Central memory CD8-positive, alpha-beta T cell (primary cell): ENCODE data around the gene BABAM2.

Experiments
- ATAC-seq: fragments of 150-1000 bp; cut with Tn5 transposase; replicated peaks from 2 replicates; pipeline ENCODE4 v1.10.0; 2022; ENCODE audit warnings: mild to moderate bottlenecking, moderate FRiP score, moderate number of reproducible peaks; ENCODE audit not compliant: poor library complexity, severe bottlenecking; ENCODE audit errors: extremely low read depth
- DNase-seq, 2 donors: peaks; one replicate each; pipeline ENCODE4 v3.0.0; 2021; ENCODE audit warnings: low spot score in 2 of 2
- H3K27ac Mint-ChIP-seq: one replicate; pipeline ENCODE4 v1.8.0; 2022; ENCODE audit warnings: low read depth, mild to moderate bottlenecking, moderate library complexity, mixed read lengths
- H3K27me3 Mint-ChIP-seq: one replicate; pipeline ENCODE4 v1.8.0; 2022; ENCODE audit warnings: mixed read lengths
- H3K36me3 Mint-ChIP-seq: one replicate; pipeline ENCODE4 v1.8.0; 2022; ENCODE audit warnings: mild to moderate bottlenecking, moderate library complexity, mixed read lengths; ENCODE audit not compliant: insufficient read depth
- H3K4me1 Mint-ChIP-seq: one replicate; pipeline ENCODE4 v1.8.0; 2022; ENCODE audit warnings: mixed read lengths
- H3K4me3 Mint-ChIP-seq: one replicate; pipeline ENCODE4 v1.8.0; 2022; ENCODE audit warnings: mild to moderate bottlenecking, moderate library complexity, mixed read lengths
- H3K9me3 Mint-ChIP-seq: one replicate; pipeline ENCODE4 v1.8.0; 2022; ENCODE audit warnings: mixed read lengths

Gene BABAM2

DNA sequence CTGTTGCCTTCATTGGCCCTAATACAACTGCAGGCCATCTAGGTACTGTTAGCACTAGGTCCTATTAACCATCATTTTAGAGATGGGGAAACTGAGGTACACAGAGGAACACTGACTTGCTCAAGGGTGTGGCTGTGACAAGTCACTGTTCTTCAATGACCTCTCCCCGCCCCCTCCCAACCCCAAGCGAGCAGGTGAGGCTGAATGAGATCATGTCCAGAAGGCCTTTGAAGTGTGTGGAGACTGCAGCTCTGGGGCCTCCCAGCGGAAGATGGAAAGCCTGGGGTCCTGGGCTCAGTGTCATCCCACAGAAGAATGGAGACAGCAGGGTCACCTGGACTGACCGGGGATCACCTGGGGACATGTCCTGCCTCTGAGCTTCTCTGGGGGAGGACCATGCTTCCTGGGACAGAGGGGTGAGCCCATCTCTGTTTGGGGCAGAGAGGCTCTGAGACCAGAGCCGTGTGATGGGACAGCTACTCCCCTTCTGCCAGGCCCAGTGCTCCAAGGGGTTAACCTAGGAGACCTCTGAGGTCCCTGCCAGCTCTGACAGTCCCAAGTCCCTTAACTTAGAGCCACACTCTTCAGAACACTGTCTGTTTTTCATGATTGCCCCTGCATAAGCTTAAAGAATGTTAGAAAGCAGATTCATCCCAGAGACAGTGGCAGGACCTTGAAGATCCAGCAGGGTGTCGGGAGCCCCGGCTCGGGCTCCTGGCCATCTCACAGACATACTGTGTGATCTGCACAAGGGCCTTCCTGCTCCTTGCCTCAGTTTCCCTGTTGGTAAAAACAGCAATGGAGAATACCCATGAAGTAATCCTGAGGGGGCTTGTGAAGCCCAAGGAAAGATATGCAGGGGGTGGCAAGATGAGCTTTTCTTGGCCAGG lies 485.5 kb downstream of the BABAM2 start:
- H3K27me3 Mint-ChIP-seq = no peaks in the 10 kb centered on the region

DNA sequence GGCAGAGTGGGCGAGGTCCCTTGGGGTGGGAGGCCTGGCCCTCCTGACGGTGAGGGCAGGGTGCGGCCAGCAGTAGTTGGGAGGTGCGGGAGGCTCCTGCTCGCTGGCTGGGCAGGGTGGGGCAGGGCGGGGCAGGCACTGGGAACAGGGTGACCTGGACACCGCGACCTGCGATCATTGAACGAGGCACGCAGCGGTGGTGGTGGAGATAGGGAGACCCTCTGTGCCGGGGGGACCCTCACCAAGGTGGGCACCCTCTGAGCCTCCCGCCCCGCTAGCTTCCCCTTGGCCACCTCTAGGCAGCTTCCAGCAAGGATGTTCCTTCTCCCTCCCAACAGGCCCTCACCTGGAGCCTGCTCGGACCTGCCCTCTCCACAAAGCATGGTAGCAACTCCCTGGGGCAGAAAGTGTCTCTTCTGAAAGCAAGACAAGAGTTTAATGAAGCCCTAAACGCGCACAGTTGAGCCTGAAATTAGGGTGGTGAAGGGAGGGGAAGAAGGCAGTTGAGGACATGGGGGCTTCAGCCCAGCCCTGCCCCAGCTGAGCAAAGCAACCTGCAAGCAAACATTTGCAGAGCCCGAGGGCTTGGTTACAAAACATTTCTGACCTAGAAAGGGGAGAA lies 486.8 kb downstream of the BABAM2 start:
- no peaks in the 10 kb centered on the region for H3K27me3 Mint-ChIP-seq
- H3K4me1 Mint-ChIP-seq = peaks cover 28% of the 10 kb centered on the region
- ATAC-seq (no peak), DNase-seq (no peak)
- H3K4me3 Mint-ChIP-seq = no peak overlapping the region
- no peaks in the 10 kb centered on the region for H3K9me3 Mint-ChIP-seq
- no peaks in the 10 kb centered on the region for H3K36me3 Mint-ChIP-seq
- peak overlapping the region; percentile 46 for H3K27ac Mint-ChIP-seq

More for the DNA sequence above, 485.5 kb downstream of the BABAM2 start:
- H3K4me1 Mint-ChIP-seq = peaks cover 30% of the 10 kb centered on the region
- no peak for DNase-seq
- H3K27ac Mint-ChIP-seq = no peak overlapping the region
- no peak for ATAC-seq
- no peaks in the 10 kb centered on the region for H3K9me3 Mint-ChIP-seq
- no peak overlapping the region for H3K4me3 Mint-ChIP-seq
- no peaks in the 10 kb centered on the region for H3K36me3 Mint-ChIP-seq

DNA sequence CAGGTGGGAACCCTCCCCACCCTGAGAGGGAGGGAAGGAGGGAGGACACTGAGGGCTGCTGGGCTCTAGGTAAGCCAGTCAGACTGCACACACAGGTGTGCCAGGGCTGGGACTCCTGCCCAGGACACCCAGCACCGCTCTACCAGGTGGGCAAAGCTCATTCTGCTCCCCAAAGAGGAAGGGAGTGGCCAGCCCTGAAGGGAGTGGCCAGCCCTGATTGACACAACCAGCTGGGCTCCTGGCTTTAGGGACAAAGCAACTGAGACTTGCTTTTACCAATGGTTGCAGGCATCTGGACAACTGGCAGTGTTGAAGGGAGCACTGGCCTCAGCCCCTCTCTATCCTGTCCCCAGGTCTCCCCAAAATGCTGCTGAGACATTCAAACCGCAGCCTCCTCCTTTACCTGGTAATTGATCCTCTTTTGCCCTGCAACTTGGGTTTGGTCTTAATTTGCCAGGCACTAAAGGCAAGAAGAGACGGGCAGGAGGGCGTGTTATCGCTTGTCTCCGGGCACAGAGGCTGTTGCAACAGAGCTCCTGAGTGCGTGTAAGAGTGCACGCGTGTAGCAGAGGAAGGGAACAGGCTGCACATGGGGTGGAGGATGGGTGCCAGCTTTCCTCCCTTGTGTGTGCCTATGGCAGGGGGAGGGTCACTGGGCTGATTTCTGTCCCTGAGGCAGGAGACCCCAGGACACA lies 487.6 kb downstream of the BABAM2 start:
- H3K4me1 Mint-ChIP-seq = peaks cover 27% of the 10 kb centered on the region
- peaks cover 2% of the 10 kb centered on the region for H3K36me3 Mint-ChIP-seq
- no peaks in the 10 kb centered on the region for H3K9me3 Mint-ChIP-seq
- H3K27me3 Mint-ChIP-seq = no peaks in the 10 kb centered on the region
- DNase-seq = no peak
- ATAC-seq = peak; percentile 27
- no peak overlapping the region for H3K4me3 Mint-ChIP-seq
- peak overlapping the region; percentile 71 for H3K27ac Mint-ChIP-seq

DNA sequence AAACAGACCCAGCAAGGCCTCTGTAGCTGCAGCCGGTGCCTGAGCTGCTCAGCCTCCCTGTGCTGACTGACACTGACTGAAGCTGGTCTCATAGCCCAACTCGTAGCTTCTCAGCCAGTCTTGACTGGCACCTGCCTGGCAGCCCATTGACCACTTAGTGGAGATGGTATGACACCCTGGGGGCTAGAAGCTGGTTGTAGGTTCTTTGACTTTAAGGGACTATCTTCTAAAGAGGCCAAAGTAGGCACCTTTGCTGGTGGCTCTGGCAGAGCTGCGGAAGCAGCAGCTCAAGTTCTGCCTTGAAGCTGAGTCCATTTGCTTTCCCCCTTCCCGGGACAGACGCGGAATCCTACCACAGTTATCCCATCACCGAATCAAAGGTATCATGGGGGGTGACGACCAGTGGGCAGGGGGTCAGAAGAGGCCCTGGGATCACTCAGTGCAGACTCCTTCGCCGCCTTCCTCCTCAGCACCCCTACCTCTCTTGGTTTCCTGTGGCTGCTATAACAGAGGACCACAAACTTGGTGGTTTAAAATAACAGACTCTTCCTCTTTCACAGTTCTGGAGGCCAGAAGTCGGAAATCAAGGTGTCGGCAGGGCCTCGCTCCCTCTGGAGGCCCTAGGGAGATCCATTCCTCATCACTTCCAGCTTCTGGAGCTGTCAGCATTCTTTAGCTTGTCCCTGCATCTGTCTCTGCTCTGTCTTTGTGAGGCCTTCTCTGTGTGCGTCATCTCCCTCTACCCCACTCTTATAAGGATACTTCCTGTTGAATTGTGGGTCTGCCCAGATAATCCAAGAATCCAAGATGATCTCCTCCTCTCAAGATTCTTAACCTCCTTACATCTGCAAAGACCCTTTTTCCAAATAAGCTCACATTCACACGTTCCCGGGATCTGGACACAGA lies 488.4 kb downstream of the BABAM2 start:
- Mint-ChIP-seq H3K4me1 (peaks cover 30% of the 10 kb centered on the region), H3K4me3 (peak overlapping the region; percentile 45), H3K27me3 (no peaks in the 10 kb centered on the region), H3K9me3 (no peaks in the 10 kb centered on the region), H3K27ac (peak overlapping the region; percentile 71), H3K36me3 (peaks cover 2% of the 10 kb centered on the region)
- DNase-seq = no peak
- peak; percentile 82 for ATAC-seq

DNA sequence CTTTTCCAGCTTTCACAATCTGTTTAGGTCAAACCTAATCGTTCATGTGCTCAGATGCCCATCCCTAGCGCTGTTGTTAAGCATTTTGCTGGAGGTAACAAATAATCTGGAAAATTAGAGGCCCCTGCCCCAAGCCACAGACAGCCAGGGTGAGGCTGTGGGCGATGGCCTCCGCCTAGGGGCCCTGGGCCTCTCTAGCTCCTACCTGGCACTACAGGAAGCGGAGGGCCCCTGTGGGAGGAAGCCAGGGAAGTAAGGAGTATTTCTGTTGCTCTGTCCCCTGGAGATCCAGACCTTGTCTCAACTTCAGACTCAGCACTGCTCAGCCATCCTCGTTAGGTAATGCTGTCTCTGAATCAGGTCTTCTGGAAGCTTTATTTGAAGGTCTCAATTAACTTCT lies 489.7 kb downstream of the BABAM2 start:
- Mint-ChIP-seq H3K9me3 (no peaks in the 10 kb centered on the region), H3K27me3 (no peaks in the 10 kb centered on the region), H3K27ac (no peak overlapping the region), H3K4me3 (no peak overlapping the region), H3K4me1 (peaks cover 30% of the 10 kb centered on the region), H3K36me3 (peaks cover 2% of the 10 kb centered on the region)
- DNase-seq (no peak), ATAC-seq (no peak)

DNA sequence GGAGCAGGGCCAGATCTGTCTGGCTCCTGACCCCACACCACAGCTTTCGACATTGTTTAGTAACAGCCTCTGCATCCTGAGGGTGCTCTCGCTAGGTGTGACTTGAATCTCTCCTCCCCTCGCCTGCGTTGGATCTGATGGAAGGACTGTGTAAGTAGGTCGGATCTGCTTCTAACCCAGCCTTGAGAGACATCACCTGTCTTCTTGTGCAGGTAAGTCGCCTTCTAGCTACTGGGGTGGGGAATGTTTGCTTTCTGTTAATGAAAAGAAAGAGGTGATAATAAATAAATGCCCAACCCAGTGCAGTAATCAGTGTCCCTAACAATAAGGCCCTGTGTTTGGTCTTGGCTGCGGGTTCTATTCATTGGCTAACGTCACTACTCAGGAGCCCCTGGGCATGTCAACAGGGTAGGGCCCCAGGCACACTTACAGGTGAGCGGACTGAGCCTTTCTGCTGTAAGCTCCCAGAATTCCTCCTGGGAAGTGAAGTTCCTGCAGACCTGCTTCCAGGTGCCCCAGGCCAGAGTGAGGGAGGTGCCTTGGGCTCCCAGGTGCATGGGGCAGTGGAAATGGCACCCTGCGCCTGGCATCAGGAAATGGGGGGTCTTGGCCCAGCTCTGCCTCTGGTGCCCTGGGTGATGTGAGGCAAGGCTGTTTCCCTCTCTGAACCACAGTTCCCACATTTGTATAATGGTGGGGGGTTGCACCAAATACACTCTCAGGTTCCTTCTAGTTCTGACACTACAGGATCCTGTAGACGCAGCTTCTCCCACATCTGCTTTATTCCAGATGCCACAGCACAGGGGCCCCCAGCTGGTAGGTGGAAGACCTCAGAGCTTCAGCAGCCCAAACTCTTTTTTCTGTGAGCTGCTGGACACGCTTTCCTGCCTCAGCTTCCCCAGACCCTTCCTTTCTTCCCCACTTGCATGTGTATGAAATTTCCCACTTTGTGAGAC lies 491.0 kb downstream of the BABAM2 start:
- Mint-ChIP-seq H3K4me3 (no peak overlapping the region), H3K27ac (no peak overlapping the region), H3K27me3 (no peaks in the 10 kb centered on the region), H3K36me3 (peaks cover 2% of the 10 kb centered on the region), H3K4me1 (peaks cover 30% of the 10 kb centered on the region), H3K9me3 (no peaks in the 10 kb centered on the region)
- ATAC-seq = no peak
- DNase-seq = no peak

DNA sequence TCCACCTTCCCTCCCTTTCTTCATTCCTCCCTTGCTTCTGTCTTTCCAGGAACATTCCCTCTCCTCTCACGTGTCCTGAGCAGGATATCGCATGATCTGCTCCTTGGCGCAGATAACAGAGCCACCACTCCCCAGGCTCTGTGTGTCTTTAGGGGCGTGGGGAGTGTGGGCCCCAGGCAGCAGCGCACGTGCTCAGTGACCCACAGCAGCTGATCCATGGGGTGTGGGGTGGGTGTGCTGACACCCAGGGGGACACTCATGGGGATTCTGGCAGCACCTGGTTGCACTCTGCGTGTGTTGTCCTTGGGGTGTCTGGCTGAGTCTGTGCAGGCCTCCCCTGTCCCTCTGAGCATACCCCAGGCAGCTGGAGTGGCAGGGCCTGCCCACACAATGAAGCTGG lies 492.2 kb downstream of the BABAM2 start:
- Mint-ChIP-seq H3K36me3 (peaks cover 2% of the 10 kb centered on the region), H3K4me1 (peaks cover 26% of the 10 kb centered on the region), H3K27ac (peak overlapping the region; percentile 4), H3K27me3 (no peaks in the 10 kb centered on the region), H3K9me3 (no peaks in the 10 kb centered on the region), H3K4me3 (no peak overlapping the region)
- DNase-seq (no peak), ATAC-seq (no peak)

DNA sequence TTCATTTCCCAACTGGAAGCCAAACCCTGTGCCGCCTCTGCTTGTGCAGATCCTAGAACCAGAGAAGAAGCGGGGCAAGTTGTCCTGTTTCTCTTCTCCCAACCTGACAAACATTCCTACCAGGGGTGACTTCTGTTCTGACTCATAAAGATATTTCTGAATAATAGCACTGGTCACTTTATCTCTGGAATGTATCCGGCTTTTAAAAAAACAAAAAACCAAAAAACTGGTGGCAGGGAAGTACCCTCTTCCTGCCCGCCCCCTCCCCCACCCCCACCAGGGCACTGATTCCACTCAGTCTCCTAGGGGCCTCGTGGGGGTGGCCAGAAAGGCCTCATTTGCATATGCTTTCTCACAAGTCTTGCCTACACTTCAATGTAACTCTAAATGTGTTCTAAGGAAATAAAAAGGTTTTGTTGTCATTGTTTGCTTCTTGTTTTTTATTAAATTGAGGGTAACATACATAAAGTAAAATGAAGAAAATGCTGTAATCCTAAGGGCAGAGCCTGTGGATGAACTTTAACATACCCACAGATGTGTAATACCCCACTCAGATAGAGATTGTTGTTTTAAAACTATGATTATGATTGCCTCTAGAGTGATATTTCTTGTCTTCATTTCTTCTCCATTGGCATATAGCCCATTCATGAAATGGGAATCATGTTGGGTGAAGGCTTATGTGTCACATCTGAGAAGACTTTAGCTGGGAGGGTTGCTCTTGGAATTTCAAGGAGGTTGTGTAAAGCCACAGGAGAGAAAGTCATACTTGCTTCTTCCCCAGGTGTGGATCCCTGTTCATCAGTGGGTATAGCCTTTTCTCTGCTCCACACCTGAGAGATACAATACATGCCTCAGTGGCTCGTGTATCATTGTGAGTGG lies 496.8 kb downstream of the BABAM2 start:
- H3K27ac Mint-ChIP-seq = no peak overlapping the region
- peaks cover 24% of the 10 kb centered on the region for H3K4me1 Mint-ChIP-seq
- H3K36me3 Mint-ChIP-seq = peaks cover 13% of the 10 kb centered on the region
- H3K27me3 Mint-ChIP-seq = no peaks in the 10 kb centered on the region
- no peak for DNase-seq
- H3K4me3 Mint-ChIP-seq = no peak overlapping the region
- no peak for ATAC-seq
- H3K9me3 Mint-ChIP-seq = no peaks in the 10 kb centered on the region
